HAP-1 (cell line): ENCODE results near the gene SCN4B.
"Not testable (repeated sequence)": the region's sequence is repeated elsewhere in the genome, so short reads cannot be mapped to it uniquely, and the experiment has no call there.

ENCODE experiments used
- DNase-seq, 2 experiments: peaks; one replicate each; pipeline ENCODE4 v3.0.0-alpha.2; 2016 to 2020; ENCODE audit warnings: low spot score in 2 of 2
- H3K27me3 ChIP-seq: fragments of 250-450 bp; sonication (Bioruptor Pico); 2 replicates; pipeline ENCODE4 v1.5.1; 2020; ENCODE audit warnings: low read depth, mild to moderate bottlenecking, moderate library complexity
- H3K36me3 ChIP-seq: fragments of 250-450 bp; sonication (Bioruptor Pico); replicated peaks from 2 replicates; pipeline ENCODE4 v1.5.1; 2020; ENCODE audit warnings: mild to moderate bottlenecking
- H3K4me1 ChIP-seq: fragments of 250-450 bp; sonication (Bioruptor Pico); 2 replicates; pipeline ENCODE4 v1.5.1; 2020; ENCODE audit warnings: mild to moderate bottlenecking
- H3K4me3 ChIP-seq: fragments of 250-450 bp; sonication (Bioruptor Pico); 2 replicates; pipeline ENCODE4 v1.5.1; 2020; ENCODE audit warnings: mild to moderate bottlenecking, moderate library complexity
- H3K9me3 ChIP-seq: fragments of 250-450 bp; sonication (Bioruptor Pico); 2 replicates; pipeline ENCODE4 v1.5.1; 2020; ENCODE audit warnings: mild to moderate bottlenecking, moderate library complexity
- in situ Hi-C: fragments of 300-500 bp; cut with MboI; formaldehyde crosslinking; loops from 3 replicates; pipeline ENCODE4 v1.14.3; 2020; ENCODE audit warnings: low sequenced_read_pairs, inconsistent platforms, mixed read lengths

The SCN4B gene, protein sequence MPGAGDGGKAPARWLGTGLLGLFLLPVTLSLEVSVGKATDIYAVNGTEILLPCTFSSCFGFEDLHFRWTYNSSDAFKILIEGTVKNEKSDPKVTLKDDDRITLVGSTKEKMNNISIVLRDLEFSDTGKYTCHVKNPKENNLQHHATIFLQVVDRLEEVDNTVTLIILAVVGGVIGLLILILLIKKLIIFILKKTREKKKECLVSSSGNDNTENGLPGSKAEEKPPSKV

GRCh38 chr11:118152552-118153471, at the start of gene SCN4B:
Gene SCN4B (minus strand): TSS chr11:118152823. CDS start chr11:118152673, 150 bp downstream.
- Histone ChIP-seq H3K27me3 (peaks cover 40% of the 10 kb centered on the region), H3K4me3 (peak within 1 kb of the TSS; percentile 43)
- in situ Hi-C loops, result no loop called here

DNA sequence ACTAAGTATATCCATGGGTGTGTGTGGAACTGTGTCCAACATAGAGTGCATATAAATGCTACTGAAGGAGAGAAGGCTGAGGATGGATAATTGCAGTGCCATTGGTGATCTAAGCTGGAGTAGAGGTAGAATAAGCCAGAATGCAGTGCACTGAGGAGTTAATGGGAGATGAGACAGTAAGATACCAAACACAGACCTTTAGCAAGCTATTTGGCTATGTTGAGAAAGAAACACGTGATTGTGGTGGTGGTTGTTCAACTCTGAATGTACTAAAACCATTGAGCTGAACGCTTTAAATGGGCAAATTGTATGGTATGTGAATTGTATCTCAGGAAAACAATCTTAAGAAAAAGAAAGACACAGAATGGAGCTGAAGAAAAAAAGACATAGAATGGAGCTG, 49.3 kb upstream of the SCN4B start:
- H3K4me1 ChIP-seq, result no peaks in the 10 kb centered on the region
- no peaks in the 10 kb centered on the region; the same call in 1 of the 2 replicates for H3K9me3 ChIP-seq
- in situ Hi-C loops, result no loop called here
- no peak for DNase-seq
- H3K27me3 ChIP-seq, result peaks cover 20% of the 10 kb centered on the region
- H3K36me3 ChIP-seq, result no peaks in the 10 kb centered on the region
- no peak overlapping the region for H3K4me3 ChIP-seq

More at GRCh38 chr11:118152552-118153471, at the start of gene SCN4B:
- no peaks in the 10 kb centered on the region for H3K4me1 ChIP-seq
- H3K36me3 ChIP-seq, result no peaks in the 10 kb centered on the region
- no peaks in the 10 kb centered on the region for H3K9me3 ChIP-seq
- DNase-seq, result peak; percentile 75 to 84

- Histone ChIP-seq H3K36me3 (no peaks in the 10 kb centered on the region), H3K27me3 (peaks cover 12% of the 10 kb centered on the region), H3K9me3 (no peaks in the 10 kb centered on the region), H3K4me3 (no peak overlapping the region), H3K4me1 (no peaks in the 10 kb centered on the region)
- in situ Hi-C loops, result no loop called here
- DNase-seq, result no peak
Observed at GRCh38 chr11:118200901-118201680, 48.5 kb upstream of the SCN4B start.

GRCh38 chr11:118200497-118200896, 47.9 kb upstream of the SCN4B start:
- DNase-seq, result no peak
- in situ Hi-C loops, result no loop called here
- Histone ChIP-seq H3K9me3 (no peaks in the 10 kb centered on the region), H3K27me3 (peaks cover 8% of the 10 kb centered on the region), H3K4me1 (no peaks in the 10 kb centered on the region), H3K4me3 (no peak overlapping the region), H3K36me3 (no peaks in the 10 kb centered on the region)

GRCh38 chr11:118199135-118199534, 46.5 kb upstream of the SCN4B start:
- H3K9me3 ChIP-seq, result no peaks in the 10 kb centered on the region
- peaks cover 3% of the 10 kb centered on the region for H3K27me3 ChIP-seq
- H3K36me3 ChIP-seq, result no peaks in the 10 kb centered on the region
- no peaks in the 10 kb centered on the region for H3K4me1 ChIP-seq
- H3K4me3 ChIP-seq, result no peak overlapping the region
- in situ Hi-C loops, result loop anchor here (10.0 to 25.0 kb wide), 2 partner anchors 156 to 288 kb away; partner anchors contain the start of gene UBE4A
- DNase-seq, result no peak

DNA sequence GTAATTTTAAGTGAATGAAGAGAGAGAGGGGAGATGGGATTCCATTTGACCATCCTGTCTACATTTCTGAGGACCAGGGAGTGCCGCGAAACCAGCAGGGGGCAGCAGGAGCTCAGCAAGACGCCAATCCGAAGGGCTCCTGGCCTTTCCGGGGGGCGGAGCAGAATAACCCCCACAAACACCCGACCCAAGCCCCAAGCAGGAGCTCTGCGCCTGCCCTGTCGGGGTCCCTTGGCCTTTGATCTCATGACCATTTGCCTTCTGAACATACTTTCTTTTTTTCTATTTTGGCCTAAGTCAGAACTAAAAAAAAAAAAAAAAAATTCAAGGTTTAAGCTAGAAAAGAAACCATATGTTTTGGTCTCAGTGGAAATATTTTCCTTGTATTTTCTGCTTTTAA, 45.7 kb upstream of the SCN4B start:
- Histone ChIP-seq H3K4me1 (no peaks in the 10 kb centered on the region), H3K9me3 (no peaks in the 10 kb centered on the region), H3K4me3 (no peak overlapping the region), H3K27me3 (peaks cover 3% of the 10 kb centered on the region), H3K36me3 (no peaks in the 10 kb centered on the region)
- DNase-seq, result peak; percentile 56 to 85
- in situ Hi-C loops, result loop anchor here (10.0 to 25.0 kb wide), 2 partner anchors 156 to 289 kb away; partner anchors contain the start of gene UBE4A

DNA sequence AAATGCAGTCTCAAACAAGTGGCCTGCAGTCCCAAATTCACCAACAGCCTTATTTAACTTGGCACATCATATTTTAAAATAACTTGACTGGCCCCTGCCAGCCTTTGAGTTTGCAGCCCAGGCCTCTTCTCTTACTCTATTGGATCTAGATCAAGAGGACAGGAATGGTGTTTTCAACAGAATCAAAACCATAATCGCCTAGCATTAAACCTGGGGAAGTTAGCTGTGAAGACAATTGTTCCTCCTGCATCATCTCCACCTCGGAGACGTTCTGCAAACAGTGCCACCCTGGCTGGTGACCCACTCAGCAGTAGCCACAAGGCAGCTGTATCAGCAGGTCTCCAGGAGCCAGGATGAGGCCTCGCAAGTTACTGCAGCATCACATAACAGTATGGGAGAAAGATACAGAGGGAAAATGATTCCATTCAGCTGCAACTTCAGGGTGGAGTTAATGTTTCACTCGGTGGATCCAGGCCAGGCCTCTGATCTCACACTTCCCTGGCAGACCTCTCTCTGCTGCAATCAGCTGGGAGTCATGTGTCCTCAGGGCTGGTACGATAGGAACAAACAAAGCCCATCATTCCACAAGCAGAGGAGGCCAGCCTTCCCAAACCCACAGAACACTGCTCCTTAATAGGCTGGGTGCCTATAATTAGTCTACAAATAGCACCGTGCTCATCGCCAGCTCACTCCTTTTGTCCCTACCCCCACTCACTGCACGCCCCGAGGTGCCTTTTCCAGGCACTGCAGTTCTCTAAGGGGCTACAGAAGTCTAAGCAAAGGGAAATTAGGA, 42.4 kb upstream of the SCN4B start:
- DNase-seq, result no peak
- Histone ChIP-seq H3K4me3 (no peak overlapping the region), H3K4me1 (no peaks in the 10 kb centered on the region), H3K27me3 (no peaks in the 10 kb centered on the region; the same call in 1 of the 2 replicates), H3K9me3 (no peaks in the 10 kb centered on the region), H3K36me3 (no peaks in the 10 kb centered on the region)
- in situ Hi-C loops, result loop anchor here (10.0 to 25.0 kb wide), 2 partner anchors 160 to 292 kb away; partner anchors contain the start of gene UBE4A

GRCh38 chr11:118193910-118194566, 41.4 kb upstream of the SCN4B start:
- no peaks in the 10 kb centered on the region for H3K9me3 ChIP-seq
- H3K36me3 ChIP-seq, result no peaks in the 10 kb centered on the region
- no peaks in the 10 kb centered on the region; the same call in 1 of the 2 replicates for H3K27me3 ChIP-seq
- in situ Hi-C loops, result loop anchor here (10.0 to 25.0 kb wide), 2 partner anchors 161 to 293 kb away; partner anchors contain the start of gene UBE4A
- H3K4me1 ChIP-seq, result no peaks in the 10 kb centered on the region
- H3K4me3 ChIP-seq, result no peak overlapping the region
- no peak for DNase-seq

GRCh38 chr11:118192817-118193216, 40.2 kb upstream of the SCN4B start:
- H3K4me3 ChIP-seq, DNase-seq, H3K4me1 ChIP-seq, H3K36me3 ChIP-seq, H3K27me3 ChIP-seq, H3K9me3 ChIP-seq: not testable (repeated sequence)
- in situ Hi-C loops, result loop anchor here (10.0 to 25.0 kb wide), 2 partner anchors 162 to 294 kb away; partner anchors contain the start of gene UBE4A

- H3K36me3 ChIP-seq, H3K4me1 ChIP-seq, H3K27me3 ChIP-seq, H3K4me3 ChIP-seq, H3K9me3 ChIP-seq, DNase-seq: not testable (repeated sequence)
- in situ Hi-C loops, result loop anchor here (10.0 to 25.0 kb wide), 2 partner anchors 164 to 296 kb away; partner anchors contain the start of gene UBE4A
Observed at GRCh38 chr11:118190942-118191506, 38.4 kb upstream of the SCN4B start.

DNA sequence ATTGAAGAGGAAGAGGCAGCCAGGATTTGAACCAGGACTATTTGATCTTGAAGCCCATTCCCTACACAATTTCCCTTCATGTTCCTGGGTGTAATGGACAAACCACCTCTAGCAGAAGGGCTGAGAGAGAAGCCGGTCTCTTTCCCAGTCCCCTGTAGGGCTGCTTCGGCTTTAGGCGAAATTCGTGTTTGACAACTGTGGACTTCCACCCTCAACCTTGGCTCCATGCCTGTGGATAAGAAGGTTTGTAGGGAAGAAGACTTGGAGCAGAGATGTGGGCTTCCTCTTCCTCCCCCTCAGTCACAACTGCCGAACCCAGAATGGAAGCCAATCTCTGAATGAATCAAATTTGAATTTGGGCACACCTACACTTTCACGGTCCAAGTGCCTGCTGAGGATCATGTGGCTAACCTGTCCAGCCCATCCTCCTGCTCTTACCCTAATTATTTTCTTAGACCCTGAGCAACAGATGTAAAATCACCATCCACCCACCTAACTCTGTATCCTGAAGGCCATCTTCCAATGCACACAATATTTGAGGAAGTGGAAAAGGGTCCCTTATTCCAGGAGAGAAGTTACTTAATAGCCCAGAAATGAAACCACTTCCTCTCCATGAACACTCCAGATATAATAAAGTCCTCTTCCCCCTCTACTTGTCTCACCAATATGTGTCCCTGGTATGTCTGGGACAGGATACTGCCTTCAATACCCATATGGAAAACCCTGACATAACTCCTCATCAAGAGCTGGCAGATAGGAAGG, 33.9 kb upstream of the SCN4B start:
- Histone ChIP-seq H3K36me3 (no peaks in the 10 kb centered on the region), H3K27me3 (peaks cover 2% of the 10 kb centered on the region; the same call in 1 of the 2 replicates), H3K9me3 (no peaks in the 10 kb centered on the region), H3K4me1 (no peaks in the 10 kb centered on the region), H3K4me3 (no peak overlapping the region)
- in situ Hi-C loops, result loop anchor here (25.0 kb wide), 1 partner anchor 301 kb away; no protein-coding TSS in a partner anchor
- DNase-seq, result no peak
